ENCODE data around the gene SH2D5.

SH2D5 gene

GRCh38 chr1:20717452-20718342 lies 14.8 kb downstream of the SH2D5 start, which contains the start of gene KIF17:
Gene KIF17, minus strand, starts transcription at chr1:20718007. Its CDS starts 301 bp downstream, at chr1:20717706.
- FAIRE-seq, result no peak
- peak; percentile 78 for DNase-seq (ENCODE audit: insufficient read length, low spot score)

GRCh38 chr1:20716232-20716631 lies 16.3 kb downstream of the SH2D5 start:
- no peak for FAIRE-seq
- DNase-seq (ENCODE audit: insufficient read length, low spot score), result no peak

- no peak for DNase-seq (ENCODE audit: insufficient read length, low spot score)
- FAIRE-seq, result no peak
These were observed 17.1 kb downstream of the SH2D5 start for GRCh38 chr1:20715406-20715805.

- FAIRE-seq, result no peak
- DNase-seq (ENCODE audit: insufficient read length, low spot score), result no peak
These were observed 19.1 kb downstream of the SH2D5 start for GRCh38 chr1:20713440-20713839.

GRCh38 chr1:20712215-20712577 lies 20.3 kb downstream of the SH2D5 start:
- DNase-seq (ENCODE audit: insufficient read length, low spot score) (no peak), FAIRE-seq (no peak)

GRCh38 chr1:20711285-20712214 lies 21.0 kb downstream of the SH2D5 start:
- FAIRE-seq, result no peak
- no peak for DNase-seq (ENCODE audit: insufficient read length, low spot score)

GRCh38 chr1:20710469-20711284 lies 21.8 kb downstream of the SH2D5 start:
- FAIRE-seq, result no peak
- no peak for DNase-seq (ENCODE audit: insufficient read length, low spot score)

- FAIRE-seq (no peak), DNase-seq (ENCODE audit: insufficient read length, low spot score) (no peak)
These were observed 22.6 kb downstream of the SH2D5 start for GRCh38 chr1:20709868-20710267.

GRCh38 chr1:20708891-20709290 lies 23.6 kb downstream of the SH2D5 start:
- FAIRE-seq, result no peak
- no peak for DNase-seq (ENCODE audit: insufficient read length, low spot score)

GRCh38 chr1:20708057-20708456 lies 24.4 kb downstream of the SH2D5 start:
- DNase-seq (ENCODE audit: insufficient read length, low spot score), result no peak
- FAIRE-seq, result no peak

- FAIRE-seq (no peak), DNase-seq (ENCODE audit: insufficient read length, low spot score) (no peak)
These were observed 25.7 kb downstream of the SH2D5 start for GRCh38 chr1:20706841-20707240.

GRCh38 chr1:20705203-20705755 lies 27.2 kb downstream of the SH2D5 start:
- peak; percentile 11 for FAIRE-seq
- DNase-seq (ENCODE audit: insufficient read length, low spot score), result no peak

- FAIRE-seq (no peak), DNase-seq (ENCODE audit: insufficient read length, low spot score) (no peak)
These were observed 27.9 kb downstream of the SH2D5 start for GRCh38 chr1:20704390-20705202.

GRCh38 chr1:20703124-20703756 lies 29.3 kb downstream of the SH2D5 start:
- DNase-seq (ENCODE audit: insufficient read length, low spot score), result no peak
- FAIRE-seq, result no peak

GRCh38 chr1:20702416-20702815 lies 30.1 kb downstream of the SH2D5 start:
- no peak for DNase-seq (ENCODE audit: insufficient read length, low spot score)
- FAIRE-seq, result no peak

GRCh38 chr1:20701847-20702246 lies 30.7 kb downstream of the SH2D5 start:
- DNase-seq (ENCODE audit: insufficient read length, low spot score) (no peak), FAIRE-seq (no peak)

- FAIRE-seq, result no peak
- DNase-seq (ENCODE audit: insufficient read length, low spot score), result no peak
These were observed 31.1 kb downstream of the SH2D5 start for GRCh38 chr1:20701446-20701845.

- FAIRE-seq (no peak), DNase-seq (ENCODE audit: insufficient read length, low spot score) (no peak)
These were observed 31.8 kb downstream of the SH2D5 start for GRCh38 chr1:20700636-20701215.

- FAIRE-seq, result no peak
- no peak for DNase-seq (ENCODE audit: insufficient read length, low spot score)
These were observed 32.9 kb downstream of the SH2D5 start for GRCh38 chr1:20699558-20699957.

Data from GM19239 (cell line).